ENCODE results near the gene NBEA.

Gene NBEA

GRCh38 chr13:35379663-35380062 lies 437.6 kb downstream of the NBEA start:
- DNase-seq (ENCODE audit: low spot score) (no peak), ATAC-seq (ENCODE audit: low read depth) (no peak)
- TF ChIP-seq CTCF (IDR thresholded peaks at IDR 0.05; ENCODE audit: poor library complexity, severe bottlenecking): no peak
- Histone ChIP-seq H3K4me1 (ENCODE audit: insufficient read depth, poor library complexity, severe bottlenecking) (no peaks in the 10 kb centered on the region), H3K4me3 (ENCODE audit: severe bottlenecking) (no peak overlapping the region), H3K27me3 (ENCODE audit: insufficient read depth, poor library complexity, severe bottlenecking) (no peaks in the 10 kb centered on the region), H3K36me3 (ENCODE audit: low read depth) (no peaks in the 10 kb centered on the region), H3K9me3 (ENCODE audit: severe bottlenecking) (no peaks in the 10 kb centered on the region), H3K27ac (ENCODE audit: poor library complexity, severe bottlenecking) (no peak overlapping the region)

GRCh38 chr13:35387682-35388250 lies 445.7 kb downstream of the NBEA start:
- ATAC-seq (ENCODE audit: low read depth) (no peak), DNase-seq (ENCODE audit: low spot score) (no peak)
- H3K9me3 ChIP-seq (ENCODE audit: severe bottlenecking): no peaks in the 10 kb centered on the region
- no peaks in the 10 kb centered on the region for H3K27me3 ChIP-seq (ENCODE audit: insufficient read depth, poor library complexity, severe bottlenecking)
- H3K36me3 ChIP-seq (ENCODE audit: low read depth): no peaks in the 10 kb centered on the region
- no peak overlapping the region for H3K27ac ChIP-seq (ENCODE audit: poor library complexity, severe bottlenecking)
- H3K4me1 ChIP-seq (ENCODE audit: insufficient read depth, poor library complexity, severe bottlenecking): no peaks in the 10 kb centered on the region
- TF ChIP-seq CTCF (IDR thresholded peaks at IDR 0.05; ENCODE audit: poor library complexity, severe bottlenecking): no peak
- no peak overlapping the region for H3K4me3 ChIP-seq (ENCODE audit: severe bottlenecking)

GRCh38 chr13:35388441-35389355 lies 446.6 kb downstream of the NBEA start:
- no peaks in the 10 kb centered on the region for H3K36me3 ChIP-seq (ENCODE audit: low read depth)
- no peaks in the 10 kb centered on the region for H3K9me3 ChIP-seq (ENCODE audit: severe bottlenecking)
- no peak overlapping the region for H3K4me3 ChIP-seq (ENCODE audit: severe bottlenecking)
- H3K27ac ChIP-seq (ENCODE audit: poor library complexity, severe bottlenecking): no peak overlapping the region
- ATAC-seq (ENCODE audit: low read depth): no peak
- H3K27me3 ChIP-seq (ENCODE audit: insufficient read depth, poor library complexity, severe bottlenecking): no peaks in the 10 kb centered on the region
- DNase-seq (ENCODE audit: low spot score): no peak
- H3K4me1 ChIP-seq (ENCODE audit: insufficient read depth, poor library complexity, severe bottlenecking): no peaks in the 10 kb centered on the region
- no peak for TF ChIP-seq CTCF (IDR thresholded peaks at IDR 0.05; ENCODE audit: poor library complexity, severe bottlenecking)

- no peaks in the 10 kb centered on the region for H3K4me1 ChIP-seq (ENCODE audit: insufficient read depth, poor library complexity, severe bottlenecking)
- TF ChIP-seq CTCF (IDR thresholded peaks at IDR 0.05; ENCODE audit: poor library complexity, severe bottlenecking): no peak
- ATAC-seq (ENCODE audit: low read depth) (no peak), DNase-seq (ENCODE audit: low spot score) (no peak)
- no peak overlapping the region for H3K27ac ChIP-seq (ENCODE audit: poor library complexity, severe bottlenecking)
- no peaks in the 10 kb centered on the region for H3K9me3 ChIP-seq (ENCODE audit: severe bottlenecking)
- H3K4me3 ChIP-seq (ENCODE audit: severe bottlenecking): no peak overlapping the region
- no peaks in the 10 kb centered on the region for H3K27me3 ChIP-seq (ENCODE audit: insufficient read depth, poor library complexity, severe bottlenecking)
- no peaks in the 10 kb centered on the region for H3K36me3 ChIP-seq (ENCODE audit: low read depth)
Observed at GRCh38 chr13:35389535-35389934, 447.5 kb downstream of the NBEA start.

- H3K4me3 ChIP-seq (ENCODE audit: severe bottlenecking): no peak overlapping the region
Observed at GRCh38 chr13:35392768-35393167, 450.7 kb downstream of the NBEA start.

More at GRCh38 chr13:35392768-35393167, 450.7 kb downstream of the NBEA start:
- no peak for TF ChIP-seq CTCF (IDR thresholded peaks at IDR 0.05; ENCODE audit: poor library complexity, severe bottlenecking)
- no peaks in the 10 kb centered on the region for H3K27me3 ChIP-seq (ENCODE audit: insufficient read depth, poor library complexity, severe bottlenecking)
- H3K36me3 ChIP-seq (ENCODE audit: low read depth): no peaks in the 10 kb centered on the region
- H3K9me3 ChIP-seq (ENCODE audit: severe bottlenecking): no peaks in the 10 kb centered on the region
- no peaks in the 10 kb centered on the region for H3K4me1 ChIP-seq (ENCODE audit: insufficient read depth, poor library complexity, severe bottlenecking)
- ATAC-seq (ENCODE audit: low read depth): no peak
- no peak overlapping the region for H3K27ac ChIP-seq (ENCODE audit: poor library complexity, severe bottlenecking)
- no peak for DNase-seq (ENCODE audit: low spot score)

All from RWPE2 (cell line).